HCT116 (cell line): Measurements from ENCODE around the gene TMEM45A. TPM values are rescaled to one million over a fixed set of nuclear protein-coding genes. Genes with fewer than 3 reads are reported as not detected.

Experiments used
- ATAC-seq: fragments of 200-7000 bp; cut with Tn5 transposase; 2 replicates; pipeline ENCODE4 v1.9.1; 2020; ENCODE audit warnings: mild to moderate bottlenecking, moderate library complexity
- BruUV-seq: library from RNA; stranded (reverse); fragments of 400-500 nt; replicated peaks from 2 replicates; lab custom pipeline; 2021; lab: Mats Ljungman, UMichigan
- CTCF ChIA-PET: fragments of 300-600 bp; sonication (Branson Sonifier 250); formaldehyde crosslinking; loops from one replicate; lab custom pipeline; 2021; ENCODE audit warnings: antibody characterized with exemption; lab: Charles Lee
- POLR2A ChIA-PET: fragments of 300-600, 350-600 bp; sonication (Branson Sonifier 250); formaldehyde crosslinking; loops from one replicate; lab custom pipeline; 2021; ENCODE audit warnings: antibody characterized with exemption; lab: Charles Lee
- RAD21 ChIA-PET, 2 experiments: fragments of 300-600 bp; sonication (Branson Sonifier 250); formaldehyde crosslinking; loops; one replicate each; lab custom pipeline; 2023; ENCODE audit warnings: low total read pairs in 2 of 2; ENCODE audit not compliant: uncharacterized antibody in 2 of 2, unreplicated experiment in 2 of 2, low non-redundant PET in 1 of 2; lab: Charles Lee
- DNase-seq: peaks from one replicate; pipeline ENCODE4 v3.0.0-alpha.2; 2010; ENCODE audit warnings: low read depth, low spot score
- H2AFZ ChIP-seq: fragments of 200-600 bp; shearing (Covaris generic), sonication (generic); 2 replicates; pipeline ENCODE4 v1.6.1; 2017; ENCODE audit warnings: low read depth, mixed run types, mixed read lengths, antibody characterized with exemption, low read length; ENCODE audit not compliant: poor library complexity, severe bottlenecking
- H3K27ac ChIP-seq: 2 replicates; pipeline ENCODE4 v1.5.1; 2012; ENCODE audit warnings: low read depth, low read length
- H3K27me3 ChIP-seq: fragments of 200-600 bp; sonication (generic); 2 replicates; pipeline ENCODE4 v1.6.1; 2016; ENCODE audit warnings: mixed run types, low read length, mixed read lengths; ENCODE audit not compliant: insufficient read depth
- H3K36me3 ChIP-seq, 2 experiments: fragments of 200-500 bp in 1 of 2; fragments of 200-600 bp in 1 of 2; sonication (Bioruptor generic) in 1 of 2; sonication (generic) in 1 of 2; 2 replicates each; pipeline versions ENCODE4 v1.5.1 to v1.6.1; 2014 to 2016; ENCODE audit warnings: low read length in 2 of 2, inconsistent platforms in 1 of 2, mixed read lengths in 1 of 2, mixed run types in 1 of 2; ENCODE audit not compliant: insufficient read depth in 2 of 2, control insufficient read depth in 1 of 2
- H3K4me1 ChIP-seq, 2 experiments: fragments of 200-600 bp in 1 of 2; sonication (generic) in 1 of 2; 2 replicates each; pipeline versions ENCODE4 v1.5.1 to v1.6.1; 2012 to 2017; ENCODE audit warnings: low read length in 2 of 2, inconsistent platforms in 1 of 2, mild to moderate bottlenecking in 1 of 2, mixed read lengths in 1 of 2, mixed run types in 1 of 2, moderate library complexity in 1 of 2; ENCODE audit not compliant: insufficient read depth in 2 of 2, control insufficient read depth in 1 of 2
- H3K4me2 ChIP-seq: fragments of 200-600 bp; sonication (generic); 2 replicates; pipeline ENCODE4 v1.6.1; 2017; ENCODE audit warnings: mixed run types, low read length, mixed read lengths
- H3K4me3 ChIP-seq, 2 experiments: fragments of 200-600 bp in 1 of 2; sonication (generic) in 1 of 2; replicated peaks in 1 of 2; 2 replicates each; pipeline ENCODE4 v1.5.1; 2011 to 2016; ENCODE audit warnings: low read length in 2 of 2, control low read depth in 1 of 2, low read depth in 1 of 2, mild to moderate bottlenecking in 1 of 2, mixed read lengths in 1 of 2, mixed run types in 1 of 2
- H3K79me2 ChIP-seq: fragments of 200-600 bp; sonication (generic); 2 replicates; pipeline ENCODE4 v1.6.1; 2017; ENCODE audit warnings: mild to moderate bottlenecking, mixed run types, low read length, moderate library complexity, mixed read lengths; ENCODE audit not compliant: insufficient read depth
- H3K9ac ChIP-seq: fragments of 200-600 bp; sonication (generic); 2 replicates; pipeline ENCODE4 v1.6.1; 2016; ENCODE audit warnings: low read length, mixed read lengths
- H3K9me2 ChIP-seq: fragments of 200-600 bp; sonication (generic), shearing (Covaris generic); 2 replicates; pipeline ENCODE4 v1.6.1; 2017; ENCODE audit warnings: mixed run types, mild to moderate bottlenecking, moderate library complexity; ENCODE audit not compliant: insufficient read depth
- H3K9me3 ChIP-seq, 2 experiments: fragments of 200-500 bp in 1 of 2; fragments of 200-600 bp in 1 of 2; sonication (Bioruptor generic) in 1 of 2; sonication (generic) in 1 of 2; 2 replicates each; pipeline ENCODE4 v1.6.1; 2014 to 2017; ENCODE audit warnings: low read length in 2 of 2, mixed read lengths in 2 of 2, inconsistent platforms in 1 of 2, low read depth in 1 of 2, mild to moderate bottlenecking in 1 of 2, mixed run types in 1 of 2, moderate library complexity in 1 of 2; ENCODE audit not compliant: control insufficient read depth in 1 of 2, insufficient read depth in 1 of 2
- H4K20me1 ChIP-seq: fragments of 200-600 bp; sonication (generic), shearing (Covaris generic); 2 replicates; pipeline ENCODE4 v1.6.1; 2017; ENCODE audit warnings: mixed run types, mild to moderate bottlenecking, moderate library complexity; ENCODE audit not compliant: insufficient read depth
- CBX3 ChIP-seq: IDR thresholded peaks from 2 replicates; pipeline ENCODE4 v1.6.1; 2012; ENCODE audit warnings: low read depth
- CEBPB ChIP-seq: IDR thresholded peaks from 2 replicates; pipeline ENCODE4 v1.6.1; 2012; ENCODE audit warnings: low read depth
- CTCF ChIP-seq, 3 experiments: fragments of 200-600 bp in 1 of 3; sonication (generic) in 1 of 3; IDR thresholded peaks in 2 of 3; conservative IDR thresholded peaks in 1 of 3; 2 replicates each; pipeline ENCODE4 v1.5.1; 2012 to 2017; ENCODE audit warnings: low read depth in 2 of 3, low read length in 2 of 3, antibody characterized with exemption in 1 of 3, borderline replicate concordance in 1 of 3, control low read depth in 1 of 3, mild to moderate bottlenecking in 1 of 3, mixed read lengths in 1 of 3, mixed run types in 1 of 3, moderate library complexity in 1 of 3; ENCODE audit not compliant: insufficient read depth in 1 of 3
- EGR1 ChIP-seq: IDR thresholded peaks from 2 replicates; pipeline ENCODE4 v1.6.1; 2012; ENCODE audit warnings: low read depth
- ELF1 ChIP-seq: IDR thresholded peaks from 2 replicates; pipeline ENCODE4 v1.6.1; 2012; ENCODE audit warnings: low read depth, borderline replicate concordance
- FOSL1 ChIP-seq: IDR thresholded peaks from 2 replicates; pipeline ENCODE4 v1.6.1; 2012; ENCODE audit warnings: low read depth
- JUND ChIP-seq: IDR thresholded peaks from 2 replicates; pipeline ENCODE4 v1.6.1; 2012
- POLR2A ChIP-seq: IDR thresholded peaks from 2 replicates; pipeline ENCODE4 v1.7.0; 2011; ENCODE audit warnings: borderline replicate concordance; ENCODE audit not compliant: insufficient read depth, insufficient read length; ENCODE audit errors: extremely low read depth
- POLR2AphosphoS5 ChIP-seq: IDR thresholded peaks from 2 replicates; pipeline ENCODE4 v1.6.1; 2011; ENCODE audit warnings: mild to moderate bottlenecking, low read depth, low read length, moderate library complexity
- RAD21 ChIP-seq: IDR thresholded peaks from 2 replicates; pipeline ENCODE4 v1.6.1; 2012; ENCODE audit warnings: low read depth, mild to moderate bottlenecking
- REST ChIP-seq: IDR thresholded peaks from 2 replicates; pipeline ENCODE4 v1.6.1; 2012; ENCODE audit warnings: low read depth
- SIN3A ChIP-seq: IDR thresholded peaks from 2 replicates; pipeline ENCODE4 v1.6.1; 2012; ENCODE audit warnings: low read depth
- SRF ChIP-seq: IDR thresholded peaks from 2 replicates; pipeline ENCODE4 v1.6.1; 2012; ENCODE audit warnings: low read depth
- YY1 ChIP-seq: IDR thresholded peaks from 2 replicates; pipeline ENCODE4 v1.6.1; 2011; ENCODE audit warnings: low read length, low read depth, moderate library complexity, mild to moderate bottlenecking; ENCODE audit not compliant: insufficient replicate concordance; ENCODE audit errors: extremely low read depth
- intact Hi-C: fragments of 100-400 bp; cut with micrococcal nuclease; formaldehyde crosslinking; loops from 2 replicates; pipeline ENCODE4 v1.10.0; 2022
- total RNA-seq: library from RNA; stranded (reverse); gene quantifications from one replicate; pipeline ENCODE4 v1.2.1, GENCODE V29; 2021; ENCODE audit not compliant: unreplicated experiment

TMEM45A gene
- total RNA-seq, 1 experiment from 2014 or later = 5.0 TPM

- RAD21 ChIA-PET = no interaction called here
- TF ChIP-seq POLR2AphosphoS5 (no peak), JUND (no peak), CEBPB (no peak), SRF (no peak), EGR1 (no peak), POLR2A (no peak), CBX3 (no peak), FOSL1 (no peak), RAD21 (no peak), ELF1 (no peak)
- CTCF ChIA-PET = no interaction called here
- intact Hi-C loops = loop anchor here (10.0 kb wide), 1 partner anchor 631 kb away; no protein-coding TSS in a partner anchor
- Histone ChIP-seq H4K20me1 (no peaks in the 10 kb centered on the region), H3K4me2 (no peak overlapping the region), H3K4me1 (peaks cover 0 to 4% of the 10 kb centered on the region in 2 experiments; a peak in 1 of 4 replicates), H3K27ac (no peak overlapping the region), H3K9ac (no peak overlapping the region), H3K9me3 (peaks cover 3 to 7% of the 10 kb centered on the region in 2 experiments; a peak in 2 of 4 replicates), H3K4me3 (no peak overlapping the region), H3K9me2 (no peaks in the 10 kb centered on the region), H2AFZ (no peak overlapping the region), H3K36me3 (no peaks in the 10 kb centered on the region), H3K79me2 (no peaks in the 10 kb centered on the region), H3K27me3 (no peaks in the 10 kb centered on the region)
- POLR2A ChIA-PET = no interaction called here
- DNase-seq (no peak), ATAC-seq (no peak)
- no TSS peak for BruUV-seq
Observed at GRCh38 chr3:100465892-100466777, 26.3 kb upstream of the TMEM45A start.

- POLR2A ChIA-PET = no interaction called here
- H2AFZ ChIP-seq = no peak overlapping the region
- CTCF ChIA-PET = no interaction called here
- H3K9me3 ChIP-seq = peaks cover 3 to 7% of the 10 kb centered on the region in 2 experiments; a peak in 2 of 4 replicates
- H3K9ac ChIP-seq = no peak overlapping the region
- no peaks in the 10 kb centered on the region for H3K9me2 ChIP-seq
- no peaks in the 10 kb centered on the region for H3K27me3 ChIP-seq
- no peak overlapping the region for H3K4me3 ChIP-seq
- H4K20me1 ChIP-seq = no peaks in the 10 kb centered on the region
- H3K79me2 ChIP-seq = no peaks in the 10 kb centered on the region
- H3K4me2 ChIP-seq = no peak overlapping the region
- no peak for ATAC-seq
- H3K4me1 ChIP-seq = peaks cover 0 to 4% of the 10 kb centered on the region in 2 experiments; a peak in 1 of 4 replicates
- intact Hi-C loops = loop anchor here (10.0 kb wide), 1 partner anchor 632 kb away; no protein-coding TSS in a partner anchor
- RAD21 ChIA-PET = no interaction called here
- no peak overlapping the region for H3K27ac ChIP-seq
- BruUV-seq = no TSS peak
- no peaks in the 10 kb centered on the region for H3K36me3 ChIP-seq
- no peak for DNase-seq
- TF ChIP-seq SRF = no peak
- no peak for TF ChIP-seq EGR1
- no peak for TF ChIP-seq YY1
- TF ChIP-seq JUND = no peak
- no peak for TF ChIP-seq ELF1
- no peak for TF ChIP-seq FOSL1
- TF ChIP-seq SIN3A = no peak
- no peak for TF ChIP-seq REST
- no peak for TF ChIP-seq POLR2AphosphoS5
- TF ChIP-seq CTCF (IDR thresholded peaks at IDR 0.05 in 2 of 3, conservative IDR thresholded peaks at IDR 0.05 in 1 of 3; ENCODE audit: borderline replicate concordance in 1 of 3, insufficient read depth in 1 of 3, low read depth in 2 of 3, low read length in 2 of 3) = no peak
Observed at GRCh38 chr3:100467133-100467532, 25.3 kb upstream of the TMEM45A start.
